NOMO-1 treated with dmso at 0.1 percent for 144 hours (cell line): ENCODE data around the gene MS4A4E.
A peak's percentile ranks its signal among the peaks of the same experiment; 100 is the strongest.
"Not testable (repeated sequence)": the region's sequence is repeated elsewhere in the genome, so short reads cannot be mapped to it uniquely, and the experiment has no call there.

Experiments used
- DNase-seq: peaks from one replicate; lab custom pipeline; 2025; ENCODE audit not compliant: unreplicated experiment; lab: John Stamatoyannopoulos, UW

Gene MS4A4E

DNA sequence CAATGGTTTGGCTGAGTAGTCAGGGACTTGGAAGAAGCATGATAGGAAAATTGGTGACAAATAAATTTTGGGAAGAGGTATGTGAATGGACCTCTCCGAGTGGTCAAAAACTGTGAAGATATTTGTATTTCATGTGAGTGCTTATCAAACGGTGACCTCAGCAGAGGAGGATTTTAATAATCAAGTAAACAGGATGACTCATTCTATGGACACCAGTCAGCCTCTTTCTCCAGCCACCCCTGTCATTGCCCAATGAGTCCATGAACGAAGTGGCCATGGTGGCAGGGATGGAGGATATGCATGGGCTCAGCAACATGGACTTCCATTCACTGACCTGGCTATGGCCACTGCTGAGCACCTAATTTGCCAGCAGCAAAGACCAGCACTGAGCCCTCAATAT is 21.2 kb downstream of the MS4A4E start:
- no peak for DNase-seq

DNA sequence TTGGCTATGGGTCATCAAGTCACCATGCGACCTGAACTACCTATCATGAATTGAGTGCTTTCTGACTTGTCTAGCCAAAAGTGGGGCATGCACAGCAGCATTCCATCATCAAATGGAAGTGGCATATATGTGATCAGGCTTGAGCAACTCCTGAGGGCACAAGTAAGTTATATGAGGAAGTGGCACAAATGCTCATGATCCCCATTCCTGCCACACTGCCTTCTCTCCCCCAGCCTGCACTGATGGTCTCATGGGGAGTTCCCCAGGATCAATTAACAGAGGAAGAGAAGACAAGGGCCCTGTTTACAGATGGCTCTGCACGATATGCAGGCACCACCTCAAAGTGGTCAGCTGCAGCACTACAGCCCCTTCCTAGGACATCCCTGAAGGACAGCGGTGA is 21.8 kb downstream of the MS4A4E start:
- DNase-seq: no peak

- no peak for DNase-seq
Observed at GRCh38 chr11:60214386-60214785, 28.6 kb downstream of the MS4A4E start.

GRCh38 chr11:60211206-60211605 is 31.7 kb downstream of the MS4A4E start:
- DNase-seq: no peak

- no peak for DNase-seq
Observed at GRCh38 chr11:60209977-60210376, 33.0 kb downstream of the MS4A4E start.

DNA sequence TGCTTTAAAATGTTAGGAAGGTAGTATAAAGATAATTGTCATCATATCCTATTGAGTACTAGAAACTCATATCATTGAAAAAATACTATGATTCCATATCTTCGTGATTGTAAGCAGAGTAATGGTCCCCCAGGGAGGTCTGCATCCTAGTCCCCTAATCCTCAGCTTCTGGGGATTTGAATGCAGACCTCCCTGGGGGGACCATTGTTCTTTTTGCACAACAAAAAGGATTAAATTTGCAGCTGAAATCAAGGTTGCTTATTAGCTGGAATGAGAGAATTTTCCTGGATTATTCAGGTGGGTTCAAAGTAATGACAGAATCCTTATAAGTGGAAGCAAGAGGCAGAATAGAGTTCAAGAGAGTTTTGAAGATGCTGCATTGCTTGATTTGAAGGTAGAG is 34.0 kb downstream of the MS4A4E start:
- no peak for DNase-seq

DNA sequence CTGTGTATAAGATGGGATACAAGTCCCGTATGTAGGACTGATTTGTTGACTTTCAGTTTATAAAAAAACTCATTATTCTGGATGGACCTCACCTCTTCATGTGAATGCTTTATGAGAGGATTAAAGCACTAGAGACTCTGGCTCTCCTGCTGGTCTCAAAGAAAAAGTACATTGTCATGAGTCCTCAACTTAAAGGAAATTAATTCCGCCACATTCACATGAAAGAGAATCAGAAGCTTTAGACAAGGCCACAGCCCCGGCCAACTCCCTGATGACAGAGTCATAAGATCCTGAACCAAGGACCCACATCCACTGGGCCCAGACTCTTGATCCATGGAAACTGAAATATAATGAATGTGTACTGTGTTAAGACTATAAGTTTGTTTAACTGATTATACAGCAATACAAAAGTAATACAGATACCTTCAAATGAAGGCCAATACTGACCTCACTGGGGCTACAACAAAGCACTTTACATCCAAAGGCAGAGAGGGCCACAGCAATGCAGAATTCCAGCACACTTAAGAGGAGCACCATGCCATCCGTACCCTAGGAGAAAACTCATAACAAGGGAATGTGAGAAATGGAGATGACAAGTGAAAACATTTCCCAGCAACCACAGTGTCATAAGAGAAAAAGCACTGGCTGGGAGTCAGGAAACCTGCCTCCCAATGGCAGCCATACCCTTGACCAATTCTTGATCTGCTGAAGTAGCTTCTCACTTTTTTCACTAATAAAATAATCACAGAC is 34.6 kb downstream of the MS4A4E start:
- no peak for DNase-seq

DNA sequence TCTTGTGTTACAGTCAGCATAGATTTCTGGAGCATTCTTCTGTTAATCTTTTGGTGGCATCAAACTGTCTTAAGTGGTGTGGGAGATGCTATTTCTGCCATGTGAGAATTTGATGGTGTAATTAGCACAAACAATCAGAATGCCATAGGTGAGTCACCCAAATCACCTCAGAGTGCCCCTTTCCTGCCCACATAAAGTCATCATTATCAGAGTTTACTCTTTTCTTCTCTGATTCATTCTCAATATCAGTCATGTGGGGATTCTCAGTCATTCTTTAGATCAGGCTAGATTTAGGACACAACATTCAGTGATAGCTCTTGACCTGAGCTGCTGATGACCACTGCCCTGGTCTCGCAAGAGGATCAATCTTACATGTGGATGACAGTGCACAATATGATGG is 36.3 kb downstream of the MS4A4E start:
- no peak for DNase-seq

DNA sequence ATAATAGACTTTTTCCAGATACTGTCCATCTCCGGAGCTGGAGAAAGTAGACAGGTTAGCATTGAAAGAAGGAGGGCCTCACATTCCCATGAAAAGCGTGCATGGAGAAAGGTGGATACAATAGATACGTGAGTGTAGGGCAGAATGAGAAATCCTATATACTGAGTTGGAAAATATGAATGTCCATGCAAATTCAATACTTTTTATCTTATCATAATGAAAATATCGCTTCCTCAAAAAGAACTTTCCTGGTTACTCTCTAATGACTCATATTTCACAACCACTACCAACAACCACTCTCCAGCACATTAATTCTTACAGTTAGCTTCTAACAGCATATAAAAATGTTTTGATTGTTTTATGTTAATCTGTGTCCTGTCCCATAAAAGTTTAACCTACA is 38.0 kb downstream of the MS4A4E start:
- peak; percentile 78 for DNase-seq

DNA sequence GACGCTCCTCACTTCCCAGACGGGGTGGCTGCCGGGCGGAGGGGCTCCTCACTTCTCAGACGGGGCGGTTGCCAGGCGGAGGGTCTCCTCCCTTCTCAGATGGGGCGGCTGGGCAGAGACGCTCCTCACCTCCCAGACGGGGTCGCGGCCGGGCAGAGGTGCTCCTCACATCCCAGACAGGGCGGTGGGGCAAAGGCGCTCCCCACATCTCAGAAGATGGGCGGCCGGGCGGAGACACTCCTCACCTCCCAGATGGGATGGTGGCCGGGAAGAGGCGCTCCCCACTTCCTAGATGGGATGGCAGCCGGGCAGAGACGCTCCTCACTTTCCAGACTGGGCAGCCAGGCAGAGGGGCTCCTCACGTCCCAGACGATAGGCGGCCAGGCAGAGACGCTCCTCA is 41.6 kb downstream of the MS4A4E start:
- not testable (repeated sequence) for DNase-seq

- no peak for DNase-seq
Observed at GRCh38 chr11:60197442-60197841, 45.5 kb downstream of the MS4A4E start.

- DNase-seq: no peak
Observed at GRCh38 chr11:60195923-60196368, 47.0 kb downstream of the MS4A4E start.

DNA sequence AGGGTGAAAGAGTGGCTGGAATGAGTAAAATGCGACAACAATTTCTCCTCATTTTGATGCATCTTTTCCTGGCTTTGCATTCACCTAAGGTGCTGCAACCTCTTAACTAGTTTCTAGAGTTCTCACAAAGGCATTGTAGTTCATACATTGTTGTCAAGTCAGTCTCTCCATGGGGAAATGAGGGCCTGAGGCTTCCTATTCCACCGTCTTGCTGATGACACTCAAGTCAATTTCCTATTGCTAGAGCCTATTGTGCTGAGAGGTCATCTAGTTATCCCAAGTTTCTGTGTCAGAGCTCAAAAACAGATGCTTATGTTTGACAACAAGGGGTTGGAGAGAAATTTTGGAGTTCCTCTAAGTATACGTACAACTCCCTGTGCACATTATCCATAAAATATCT is 48.4 kb downstream of the MS4A4E start:
- DNase-seq: no peak

DNA sequence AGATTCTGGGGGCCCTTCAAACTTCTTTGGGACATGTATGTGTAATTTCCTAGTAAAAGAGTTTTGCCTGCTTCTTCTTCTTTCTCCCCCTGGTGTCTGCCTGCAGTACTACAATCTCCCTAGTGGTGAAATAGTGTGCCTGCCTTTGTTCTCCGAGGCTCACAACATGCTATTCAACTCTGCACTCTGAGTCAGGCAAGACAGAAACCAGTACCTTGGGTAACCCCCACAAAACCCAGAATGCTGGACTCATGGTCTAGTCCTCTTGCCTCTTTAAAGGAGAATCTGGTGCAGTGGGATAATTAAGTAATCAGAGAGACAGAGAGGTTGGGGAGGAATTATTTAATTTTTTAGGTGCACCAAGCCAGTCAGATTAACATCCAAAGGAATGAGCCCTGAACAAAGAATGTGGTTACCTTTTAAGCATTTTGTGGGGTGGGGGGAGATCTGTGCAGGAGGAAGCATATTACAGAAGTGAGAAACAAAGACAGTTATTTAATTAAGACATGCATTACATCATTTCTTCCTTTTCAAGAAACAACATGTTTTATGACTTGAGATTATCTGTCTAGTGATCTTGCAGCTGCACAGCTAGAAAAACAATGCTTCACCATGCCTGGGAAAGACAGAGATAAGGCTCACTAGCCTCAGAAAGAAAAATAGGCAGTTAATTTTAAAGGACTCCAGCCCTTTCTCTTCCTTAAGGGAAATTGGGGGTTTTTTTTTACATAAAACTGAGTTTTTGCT is 49.1 kb downstream of the MS4A4E start:
- peak; percentile 75 for DNase-seq

DNA sequence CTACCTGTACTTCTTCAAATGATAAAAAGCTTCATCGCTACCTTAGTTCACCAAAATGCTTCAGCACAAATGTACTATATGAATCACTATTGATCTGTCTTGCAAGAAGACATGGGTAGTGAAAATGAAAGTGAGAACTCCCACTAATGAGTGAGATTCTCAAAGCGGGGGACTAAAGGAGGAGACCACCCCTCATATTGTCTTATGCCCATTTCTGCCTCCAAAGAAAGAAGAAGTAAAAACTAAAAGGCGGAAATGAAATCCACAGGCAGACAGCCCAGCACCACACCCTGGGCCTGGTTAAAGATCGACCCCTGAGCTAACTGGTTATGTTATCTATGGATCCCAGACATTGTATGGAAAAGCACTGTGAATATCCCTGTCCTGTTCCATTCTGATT is 50.4 kb downstream of the MS4A4E start:
- DNase-seq: not testable (repeated sequence)

DNA sequence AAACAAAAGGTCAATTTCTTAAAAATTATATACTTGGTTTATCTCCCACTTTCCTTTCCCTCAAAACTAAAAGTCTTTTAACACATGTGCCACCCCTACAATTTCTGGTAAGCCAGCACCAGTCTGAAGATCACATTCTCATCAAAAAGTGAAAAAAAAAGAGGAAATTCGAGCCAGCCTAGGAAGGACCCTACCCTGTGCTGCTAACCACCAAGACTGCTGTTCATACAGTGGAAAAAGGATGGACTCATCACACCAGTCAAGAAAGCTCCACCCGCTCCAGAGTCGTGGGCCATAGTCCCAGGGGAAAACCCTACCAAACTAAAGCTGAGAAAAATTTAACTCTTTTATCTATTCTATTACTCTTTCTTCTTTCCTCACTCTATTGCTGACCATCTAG is 54.5 kb downstream of the MS4A4E start:
- not testable (repeated sequence) for DNase-seq

DNA sequence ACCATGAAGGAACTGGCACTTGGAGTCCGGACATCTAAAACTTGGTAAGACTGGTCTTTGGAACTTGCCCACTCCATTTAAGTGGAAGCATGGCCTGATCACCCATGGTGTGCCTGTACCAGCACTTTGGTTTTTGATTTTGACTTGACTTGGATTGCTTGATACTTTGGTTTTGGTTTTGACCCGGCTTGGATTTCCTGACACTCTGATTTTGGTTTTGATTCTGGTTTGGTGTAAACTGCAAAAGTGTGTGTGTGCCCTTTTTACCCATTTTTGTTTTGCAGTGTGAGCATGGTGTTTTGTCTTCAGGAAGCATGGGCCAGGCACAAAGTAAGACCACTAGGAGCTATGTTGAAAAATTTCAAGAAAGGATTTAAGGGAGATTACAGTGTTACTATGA is 56.8 kb downstream of the MS4A4E start:
- DNase-seq: not testable (repeated sequence)

DNA sequence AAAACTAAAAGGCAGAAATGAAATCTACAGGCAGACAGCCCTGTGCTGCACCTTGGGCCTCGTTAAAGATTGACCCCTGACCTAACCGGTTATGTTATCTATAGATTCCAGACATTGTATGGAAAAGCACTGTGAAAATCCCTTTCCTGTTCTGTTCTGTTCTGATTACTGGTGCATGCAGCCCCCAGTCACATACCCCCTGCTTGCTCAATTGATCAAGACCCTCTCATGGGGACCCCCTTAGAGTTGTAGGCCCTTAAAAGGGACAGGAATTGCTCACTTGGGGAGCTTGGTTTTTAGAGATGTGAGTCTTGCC is 57.5 kb downstream of the MS4A4E start:
- not testable (repeated sequence) for DNase-seq

DNA sequence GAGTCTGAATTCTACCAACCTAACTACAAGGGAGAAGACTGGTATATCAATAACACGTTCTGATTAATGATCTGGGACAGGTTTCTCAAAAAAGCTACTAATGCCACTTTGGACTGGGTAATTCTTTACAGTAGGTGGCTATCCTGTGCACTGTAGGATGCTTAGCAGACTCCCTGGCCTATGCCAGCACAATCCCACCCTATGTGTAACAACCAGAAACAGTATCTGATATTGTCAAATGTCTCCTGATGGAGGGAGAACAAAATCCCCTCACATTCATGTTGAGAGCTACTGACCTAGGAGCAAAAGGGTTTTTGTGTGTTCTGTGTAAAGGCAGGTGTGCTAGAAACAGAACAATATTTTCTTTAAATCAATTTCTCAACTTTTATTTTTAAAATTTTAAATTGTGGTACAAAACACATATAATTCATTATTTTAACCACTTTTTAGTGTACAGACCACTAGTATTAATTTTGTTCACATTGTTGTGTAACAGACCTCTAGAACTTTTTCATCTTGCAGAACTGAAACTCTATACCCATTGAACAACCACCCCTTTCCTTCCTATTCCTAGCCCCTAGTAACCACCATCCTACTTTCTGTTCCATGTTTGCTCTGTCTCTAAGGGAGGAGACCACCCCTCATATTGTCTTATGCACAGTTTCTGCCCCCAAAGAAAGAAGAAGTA is 58.0 kb downstream of the MS4A4E start:
- DNase-seq: peak; percentile 87

GRCh38 chr11:60183591-60184205 is 59.2 kb downstream of the MS4A4E start:
- DNase-seq: peak; percentile 69

- DNase-seq: peak; percentile 55
Observed at GRCh38 chr11:60182541-60183330, 60.2 kb downstream of the MS4A4E start, which contains the start of gene MS4A6A. TSS of gene MS4A6A (minus strand) at chr11:60183083. CDS start at chr11:60181727, 1,356 bp downstream.
